ENCODE data around the gene SMPDL3B.
A peak's percentile ranks its signal among the peaks of the same experiment; 100 is the strongest.
"Not testable (repeated sequence)": the region's sequence is repeated elsewhere in the genome, so short reads cannot be mapped to it uniquely, and the experiment has no call there.

The SMPDL3B gene

GRCh38 chr1:27970401-27970800, 35.6 kb downstream of the SMPDL3B start:
- DNase-seq (ENCODE audit: low spot score), result no peak

GRCh38 chr1:27971674-27972073, 36.9 kb downstream of the SMPDL3B start:
- DNase-seq (ENCODE audit: low spot score), result no peak

GRCh38 chr1:27972141-27972540, 37.3 kb downstream of the SMPDL3B start:
- no peak for DNase-seq (ENCODE audit: low spot score)

GRCh38 chr1:27973771-27974416, 39.1 kb downstream of the SMPDL3B start:
- DNase-seq (ENCODE audit: low spot score), result no peak

- DNase-seq (ENCODE audit: low spot score), result no peak
Measured at GRCh38 chr1:27974417-27974781, 39.6 kb downstream of the SMPDL3B start.

- DNase-seq (ENCODE audit: low spot score), result peak; percentile 65
Measured at GRCh38 chr1:27979151-27979858, 44.5 kb downstream of the SMPDL3B start.

GRCh38 chr1:27979859-27980201, 45.0 kb downstream of the SMPDL3B start:
- no peak for DNase-seq (ENCODE audit: low spot score)

- no peak for DNase-seq (ENCODE audit: low spot score)
Measured at GRCh38 chr1:27980216-27980845, 45.5 kb downstream of the SMPDL3B start.

GRCh38 chr1:27981145-27981544, 46.3 kb downstream of the SMPDL3B start:
- DNase-seq (ENCODE audit: low spot score), result no peak

GRCh38 chr1:27990920-27991537, 56.2 kb downstream of the SMPDL3B start:
- DNase-seq (ENCODE audit: low spot score), result no peak

GRCh38 chr1:27992276-27992675, 57.5 kb downstream of the SMPDL3B start:
- no peak for DNase-seq (ENCODE audit: low spot score)

- no peak for DNase-seq (ENCODE audit: low spot score)
Measured at GRCh38 chr1:27993241-27993640, 58.4 kb downstream of the SMPDL3B start.

- no peak for DNase-seq (ENCODE audit: low spot score)
Measured at GRCh38 chr1:27994060-27994459, 59.3 kb downstream of the SMPDL3B start.

- not testable (repeated sequence) for DNase-seq (ENCODE audit: low spot score)
Measured at GRCh38 chr1:27994526-27994925, 59.7 kb downstream of the SMPDL3B start.

GRCh38 chr1:27999055-27999454, 64.3 kb downstream of the SMPDL3B start:
- DNase-seq (ENCODE audit: low spot score), result no peak

GRCh38 chr1:28002600-28002999, 67.8 kb downstream of the SMPDL3B start:
- DNase-seq (ENCODE audit: low spot score), result no peak

- not testable (repeated sequence) for DNase-seq (ENCODE audit: low spot score)
Measured at GRCh38 chr1:28003117-28003516, 68.3 kb downstream of the SMPDL3B start.
